AG04450 (cell line): Measurements from ENCODE around the gene RRAGC. TPM values are rescaled to one million over a fixed set of nuclear protein-coding genes. Genes with fewer than 3 reads are reported as not detected.

Experiments used
- CTCF ChIA-PET: fragments of 300-600, 350-600 bp; formaldehyde crosslinking; extraction: SDS; loops from one replicate; lab custom pipeline; 2022; ENCODE audit warnings: antibody characterized with exemption, inconsistent platforms; lab: Charles Lee
- POLR2A ChIA-PET: fragments of 350-600 bp; formaldehyde crosslinking; extraction: SDS; loops from one replicate; lab custom pipeline; 2021; ENCODE audit warnings: antibody characterized with exemption, inconsistent platforms; lab: Yijun Ruan, JAX
- DNase-seq: peaks from one replicate; pipeline ENCODE4 v3.0.0-alpha.2; 2011; ENCODE audit warnings: low read depth, low spot score
- H3K27ac ChIP-seq: one replicate; pipeline ENCODE4 v1.5.1; 2012; ENCODE audit warnings: low read depth, low read length, control low read depth
- H3K27me3 ChIP-seq: one replicate; pipeline ENCODE4 v1.6.0; 2012; ENCODE audit warnings: low read length; ENCODE audit not compliant: control insufficient read depth, insufficient read depth
- H3K4me3 ChIP-seq: 2 replicates; pipeline ENCODE4 v1.5.1; 2011; ENCODE audit warnings: mild to moderate bottlenecking, low read depth, low read length, control low read depth
- H3K9me3 ChIP-seq: 2 replicates; pipeline ENCODE4 v1.5.1; 2012; ENCODE audit warnings: low read length; ENCODE audit not compliant: control insufficient read depth, insufficient read depth
- polyA plus RNA-seq: library from polyadenylated mRNA; depleted of rRNA; stranded (reverse); fragments of >200 nt; gene quantifications from 2 replicates; pipeline ENCODE4 v1.2.3, GENCODE V29; 2011
- TF ChIP-seq, protein P1 (sequence below): IDR thresholded peaks from 2 replicates; pipeline ENCODE4 v1.5.1; 2011; ENCODE audit warnings: low read depth, low read length, control low read depth, inconsistent platforms

RRAGC gene
- polyA plus RNA-seq, 1 experiment: 24.9 TPM

DNA sequence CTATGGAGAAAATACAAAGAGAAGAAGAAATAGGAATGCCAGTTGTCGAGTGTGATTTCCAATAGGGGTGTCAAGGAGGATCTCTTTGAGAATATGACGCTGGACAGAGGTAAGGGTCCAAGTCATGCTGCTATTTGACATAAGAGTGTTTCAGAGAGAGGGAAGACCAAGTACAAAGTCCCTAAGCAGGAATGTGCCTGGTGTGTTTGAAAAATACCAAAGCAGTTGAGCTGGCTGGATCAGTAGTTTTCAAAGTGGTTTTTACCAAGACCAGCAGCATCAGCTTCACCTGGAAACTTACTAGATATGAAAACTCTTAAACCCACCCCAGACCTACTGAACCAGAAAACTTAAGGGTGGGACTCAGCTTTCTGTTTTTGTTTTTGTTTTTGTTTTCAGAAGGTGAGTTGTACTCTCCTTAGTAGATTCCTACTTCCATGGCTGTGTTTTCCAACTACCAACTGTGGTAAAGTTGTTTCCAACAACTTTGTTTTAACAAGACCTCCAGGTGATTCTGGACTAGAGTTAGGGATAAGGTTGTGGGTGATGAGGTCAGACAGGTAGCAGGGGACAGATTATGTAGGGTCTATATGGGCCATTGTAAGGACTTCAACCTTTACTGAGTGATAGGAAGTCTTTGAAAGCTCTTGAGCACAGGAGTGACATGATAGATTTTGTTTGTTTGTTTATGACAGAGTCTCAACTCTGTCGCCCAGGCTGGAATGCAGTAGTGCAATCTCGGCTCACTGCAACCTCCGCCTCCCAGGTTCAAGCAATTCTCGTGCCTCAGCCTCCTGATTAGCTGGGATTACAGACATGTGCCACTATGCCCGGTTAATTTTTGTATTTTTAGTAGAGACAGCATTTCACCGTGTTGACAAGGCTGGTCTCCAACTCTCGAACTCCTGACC lies 29.1 kb upstream of the RRAGC start:
- no peak for DNase-seq
- H3K9me3 ChIP-seq: no peaks in the 10 kb centered on the region
- TF ChIP-seq, protein P1, sequence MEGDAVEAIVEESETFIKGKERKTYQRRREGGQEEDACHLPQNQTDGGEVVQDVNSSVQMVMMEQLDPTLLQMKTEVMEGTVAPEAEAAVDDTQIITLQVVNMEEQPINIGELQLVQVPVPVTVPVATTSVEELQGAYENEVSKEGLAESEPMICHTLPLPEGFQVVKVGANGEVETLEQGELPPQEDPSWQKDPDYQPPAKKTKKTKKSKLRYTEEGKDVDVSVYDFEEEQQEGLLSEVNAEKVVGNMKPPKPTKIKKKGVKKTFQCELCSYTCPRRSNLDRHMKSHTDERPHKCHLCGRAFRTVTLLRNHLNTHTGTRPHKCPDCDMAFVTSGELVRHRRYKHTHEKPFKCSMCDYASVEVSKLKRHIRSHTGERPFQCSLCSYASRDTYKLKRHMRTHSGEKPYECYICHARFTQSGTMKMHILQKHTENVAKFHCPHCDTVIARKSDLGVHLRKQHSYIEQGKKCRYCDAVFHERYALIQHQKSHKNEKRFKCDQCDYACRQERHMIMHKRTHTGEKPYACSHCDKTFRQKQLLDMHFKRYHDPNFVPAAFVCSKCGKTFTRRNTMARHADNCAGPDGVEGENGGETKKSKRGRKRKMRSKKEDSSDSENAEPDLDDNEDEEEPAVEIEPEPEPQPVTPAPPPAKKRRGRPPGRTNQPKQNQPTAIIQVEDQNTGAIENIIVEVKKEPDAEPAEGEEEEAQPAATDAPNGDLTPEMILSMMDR: no peak
- H3K27me3 ChIP-seq: no peaks in the 10 kb centered on the region
- H3K4me3 ChIP-seq: no peak overlapping the region
- no peak overlapping the region for H3K27ac ChIP-seq
- CTCF ChIA-PET: no interaction called here
- POLR2A ChIA-PET: no interaction called here

DNA sequence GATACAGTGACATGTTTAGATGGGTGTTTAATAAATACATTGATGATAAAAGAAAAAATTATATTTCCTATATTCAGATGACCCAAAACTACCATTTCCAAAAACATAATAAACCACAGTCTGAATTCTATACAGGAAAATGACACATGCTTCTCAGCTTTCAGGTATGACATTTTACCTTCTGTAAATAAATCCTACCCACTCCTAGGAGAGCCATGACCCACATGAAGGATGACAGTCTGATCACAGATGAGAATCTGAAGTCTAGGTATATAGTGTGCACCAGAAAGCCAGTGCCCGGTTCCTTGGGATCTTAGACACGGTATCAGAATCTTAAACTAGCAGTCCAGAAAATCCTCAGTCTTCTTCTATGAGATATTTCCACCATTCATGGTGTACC lies 25.5 kb upstream of the RRAGC start:
- POLR2A ChIA-PET: no interaction called here
- no peak for DNase-seq
- Histone ChIP-seq H3K4me3 (no peak overlapping the region), H3K27ac (no peak overlapping the region), H3K9me3 (no peaks in the 10 kb centered on the region), H3K27me3 (no peaks in the 10 kb centered on the region)
- CTCF ChIA-PET: no interaction called here
- TF ChIP-seq, protein P1: no peak

DNA sequence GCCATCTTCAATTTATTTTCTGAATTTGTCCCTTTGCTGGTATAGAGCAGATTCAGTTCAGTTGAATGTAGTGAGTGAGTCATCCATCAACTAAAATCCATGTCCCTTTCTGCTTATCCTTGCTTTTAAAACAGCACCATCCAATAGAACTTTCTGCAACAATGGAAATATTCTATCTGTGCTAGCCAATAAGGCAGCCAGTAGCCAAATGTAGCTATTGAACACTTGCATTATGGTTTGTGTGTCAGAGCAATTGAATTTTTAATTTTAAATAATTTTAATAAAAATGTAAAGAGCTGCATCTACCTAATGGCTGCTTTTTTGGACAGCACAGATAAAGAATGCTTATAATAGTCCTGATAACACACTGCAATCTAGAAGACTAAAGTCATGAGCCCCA lies 21.9 kb upstream of the RRAGC start, which contains the start of gene GJA9:
TSS of gene GJA9 (minus strand) at position 101 of the 400 bp plus-strand sequence. CDS start 5,489 bp downstream, outside the sequence.
- Histone ChIP-seq H3K4me3 (no peak within 1 kb of the TSS), H3K27me3 (no peaks in the 10 kb centered on the region), H3K27ac (no peak within 1 kb of the TSS), H3K9me3 (no peaks in the 10 kb centered on the region)
- POLR2A ChIA-PET: no interaction called here
- TF ChIP-seq, protein P1: no peak
- no peak for DNase-seq
- CTCF ChIA-PET: interaction anchor here (0.5 to 1.6 kb wide), 2 partner anchors 68 to 211 kb away, joined by 3 to 10 read pairs; no protein-coding TSS in a partner anchor

DNA sequence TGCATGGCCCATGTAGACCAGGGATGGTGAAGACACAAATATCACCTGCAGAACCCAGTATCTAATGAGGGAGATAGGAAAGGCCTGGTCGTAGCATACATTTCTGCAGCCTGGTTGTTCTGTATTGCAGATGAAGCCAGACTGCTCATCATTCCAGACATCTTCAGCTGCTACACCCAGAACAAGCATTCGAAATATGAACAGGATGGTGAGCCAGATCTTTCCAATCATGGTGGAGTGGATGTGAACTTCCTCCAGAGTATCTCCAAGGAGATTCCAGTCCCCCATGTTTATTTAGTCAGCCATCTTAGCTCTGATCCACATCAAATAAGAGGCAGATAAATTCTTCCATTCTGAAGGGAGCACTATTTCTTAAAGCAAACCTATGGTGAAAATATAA lies 16.2 kb upstream of the RRAGC start:
- no peak overlapping the region for H3K27ac ChIP-seq

More for the DNA sequence above, 16.2 kb upstream of the RRAGC start:
- no peak for DNase-seq
- TF ChIP-seq, protein P1: no peak
- Histone ChIP-seq H3K4me3 (no peak overlapping the region), H3K9me3 (peaks cover 4% of the 10 kb centered on the region; the same call in 1 of the 2 replicates), H3K27me3 (no peaks in the 10 kb centered on the region)
- CTCF ChIA-PET: interaction anchor here (0.9 kb wide), 1 partner anchor 216 kb away, joined by 4 read pairs; no protein-coding TSS in a partner anchor
- POLR2A ChIA-PET: no interaction called here
